Esophagus squamous epithelium (tissue), 5 donors: Measurements from ENCODE around the gene CEP162. TPM values are rescaled to one million over a fixed set of nuclear protein-coding genes. Genes with fewer than 3 reads are reported as not detected.

Source experiments
- DNase-seq: peaks from one replicate; lab custom pipeline; 2025; lab: John Stamatoyannopoulos, UW
- H3K27ac ChIP-seq, 4 donors: fragments of 200-600 bp; sonication (generic); one replicate each; pipeline ENCODE4 v1.5.1; 2016 to 2019; ENCODE audit warnings: mild to moderate bottlenecking in 1 of 4
- H3K27me3 ChIP-seq, 4 donors: fragments of 200-600 bp; sonication (generic); 1 replicate in 3 of 4; 2 replicates in 1 of 4; pipeline versions ENCODE4 v1.5.1 to v1.6.0; 2017 to 2021; ENCODE audit warnings: antibody characterized with exemption in 1 of 4
- H3K36me3 ChIP-seq, 3 donors: fragments of 200-600 bp; sonication (generic); one replicate each; pipeline ENCODE4 v1.5.1; 2016 to 2019
- H3K4me1 ChIP-seq, 3 donors: fragments of 200-600 bp; sonication (generic); one replicate each; pipeline ENCODE4 v1.5.1; 2017 to 2019
- H3K4me3 ChIP-seq, 4 donors: fragments of 200-600 bp; sonication (generic); 1 replicate in 3 of 4; 2 replicates in 1 of 4; pipeline ENCODE4 v1.5.1; 2016 to 2019; ENCODE audit warnings: mild to moderate bottlenecking in 2 of 4, moderate library complexity in 1 of 4
- H3K9me3 ChIP-seq, 3 donors: fragments of 200-600 bp; sonication (generic); one replicate each; pipeline ENCODE4 v1.5.1; 2016 to 2019
- POLR2A ChIP-seq, 4 donors: fragments of 450-650 bp; IDR thresholded peaks; one replicate each; pipeline ENCODE4 v1.6.1; 2017; ENCODE audit warnings: antibody characterized with exemption in 4 of 4, mild to moderate bottlenecking in 4 of 4, moderate library complexity in 3 of 4
- WGBS, 2 donors: methylation state at CpG; one replicate each; pipeline ENCODE4 v1.1.5; 2018; 5-methylcytosine and 5-hydroxymethylcytosine counted together
- intact Hi-C: fragments of 100-400 bp; cut with DNase I; formaldehyde crosslinking; loops from one replicate; pipeline ENCODE4 v1.15.0; 2022
- total RNA-seq, 4 donors: library from RNA; depleted of rRNA; stranded (reverse); fragments of >200 nt; gene quantifications; one replicate each; pipeline ENCODE4 v1.1.0, GENCODE V29; 2016
- TF ChIP-seq, protein P1 (sequence below), 6 experiments: fragments of 450-650 bp in 4 of 6; fragments of 200-600 bp in 2 of 6; sonication (generic) in 2 of 6; IDR thresholded peaks; one replicate each; pipeline ENCODE4 v1.5.1; 2016 to 2019; ENCODE audit warnings: antibody characterized with exemption in 6 of 6, mild to moderate bottlenecking in 4 of 6, moderate library complexity in 4 of 6
- donor health status: DM: yes; HTN: yes; CAD: no.

CEP162 gene, protein sequence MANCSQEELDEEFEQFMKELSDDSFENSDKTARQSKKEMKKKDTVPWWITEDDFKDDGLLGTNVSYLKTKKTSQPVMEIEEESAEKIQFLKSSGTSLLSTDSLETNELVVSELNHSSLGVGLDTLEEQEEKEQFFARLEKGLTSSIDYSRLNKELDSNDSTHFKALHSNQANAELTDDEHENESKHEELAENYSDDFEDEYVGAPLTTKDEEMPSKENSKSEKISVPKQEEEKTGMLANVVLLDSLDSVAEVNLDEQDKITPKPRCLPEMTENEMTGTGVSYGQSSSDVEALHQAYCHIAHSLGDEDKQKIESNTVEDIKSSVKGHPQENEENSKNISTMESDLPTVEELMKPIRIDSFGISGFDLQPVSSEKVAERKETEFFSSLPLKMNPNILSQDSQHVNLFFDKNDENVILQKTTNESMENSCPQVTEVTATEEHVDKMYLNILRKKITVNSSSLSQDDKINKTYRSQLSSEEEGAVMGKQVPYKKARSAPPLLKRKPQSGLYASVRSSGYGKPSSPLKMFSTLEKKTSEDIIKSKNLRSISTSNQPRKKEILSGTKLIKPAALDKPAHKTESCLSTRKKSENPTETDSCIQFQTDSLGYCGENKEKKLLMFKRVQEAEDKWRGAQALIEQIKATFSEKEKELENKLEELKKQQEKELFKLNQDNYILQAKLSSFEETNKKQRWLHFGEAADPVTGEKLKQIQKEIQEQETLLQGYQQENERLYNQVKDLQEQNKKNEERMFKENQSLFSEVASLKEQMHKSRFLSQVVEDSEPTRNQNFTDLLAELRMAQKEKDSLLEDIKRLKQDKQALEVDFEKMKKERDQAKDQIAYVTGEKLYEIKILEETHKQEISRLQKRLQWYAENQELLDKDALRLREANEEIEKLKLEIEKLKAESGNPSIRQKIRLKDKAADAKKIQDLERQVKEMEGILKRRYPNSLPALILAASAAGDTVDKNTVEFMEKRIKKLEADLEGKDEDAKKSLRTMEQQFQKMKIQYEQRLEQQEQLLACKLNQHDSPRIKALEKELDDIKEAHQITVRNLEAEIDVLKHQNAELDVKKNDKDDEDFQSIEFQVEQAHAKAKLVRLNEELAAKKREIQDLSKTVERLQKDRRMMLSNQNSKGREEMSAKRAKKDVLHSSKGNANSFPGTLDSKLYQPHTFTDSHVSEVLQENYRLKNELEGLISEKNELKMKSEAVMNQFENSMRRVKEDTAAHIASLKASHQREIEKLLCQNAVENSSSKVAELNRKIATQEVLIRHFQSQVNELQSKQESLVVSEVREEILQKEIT (N-terminal part only)
- total RNA-seq: 1 to 10 TPM; 2.9 to 6.4 (median 4.5) TPM

DNA sequence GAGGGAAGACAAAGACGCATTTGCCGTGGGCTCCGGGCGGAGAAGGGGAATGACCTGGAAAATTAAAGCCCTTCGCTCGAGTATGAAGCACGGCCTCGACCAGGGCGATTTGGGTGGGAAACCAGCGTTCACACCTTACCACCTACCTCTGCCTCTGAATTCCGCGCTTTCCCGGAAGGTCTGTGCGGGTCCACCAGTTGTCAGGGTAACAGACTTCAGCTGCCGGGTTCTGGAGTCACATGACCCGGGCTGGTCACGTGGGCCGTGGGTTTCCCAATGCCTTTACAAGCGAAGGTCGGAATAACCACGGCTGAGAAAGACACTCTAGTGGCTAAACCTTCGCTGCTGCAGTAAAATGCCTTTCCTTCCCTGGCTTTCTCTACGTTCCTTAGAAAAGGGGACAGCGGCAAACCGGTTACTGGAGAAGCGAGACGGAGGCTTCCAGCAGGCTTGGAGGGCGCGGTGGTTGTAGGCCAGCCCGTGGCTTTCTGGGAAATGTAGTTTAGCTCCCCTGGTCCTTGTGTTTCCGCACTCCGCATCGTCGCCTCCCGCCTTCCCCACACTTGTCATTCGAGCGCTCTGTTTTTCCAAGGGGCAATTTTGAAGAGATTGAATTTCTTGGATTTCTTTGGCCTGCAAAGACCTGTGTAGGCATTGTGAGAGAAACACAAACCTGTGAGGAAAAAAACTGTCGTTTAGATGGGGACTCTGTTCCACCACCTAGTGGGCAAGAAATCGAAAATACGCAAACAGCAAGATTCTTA is at the start of gene CEP162:
CEP162 (minus strand) TSS at position 210 of the 764 bp plus-strand sequence. CDS start 1,250 bp downstream, outside the sequence.
- peak; percentile 64 for DNase-seq
- peaks cover 0 to 22% (median 5%) of the 10 kb centered on the region in 3 donors for H3K4me1 ChIP-seq
- intact Hi-C loops: no loop called here
- H3K27me3 ChIP-seq: peaks cover 0 to 7% (median 0%) of the 10 kb centered on the region in 4 donors
- H3K9me3 ChIP-seq: no peaks in the 10 kb centered on the region
- H3K4me3 ChIP-seq: peak within 1 kb of the TSS; percentile 63 to 93 (median 82)
- no peaks in the 10 kb centered on the region for H3K36me3 ChIP-seq
- H3K27ac ChIP-seq: peak within 1 kb of the TSS; percentile 80 to 92 (median 88)
- 0 to 1% methylated on average over 17 to 24 of the region's 40 CpGs for WGBS, 2 donors
- TF ChIP-seq, protein P1, sequence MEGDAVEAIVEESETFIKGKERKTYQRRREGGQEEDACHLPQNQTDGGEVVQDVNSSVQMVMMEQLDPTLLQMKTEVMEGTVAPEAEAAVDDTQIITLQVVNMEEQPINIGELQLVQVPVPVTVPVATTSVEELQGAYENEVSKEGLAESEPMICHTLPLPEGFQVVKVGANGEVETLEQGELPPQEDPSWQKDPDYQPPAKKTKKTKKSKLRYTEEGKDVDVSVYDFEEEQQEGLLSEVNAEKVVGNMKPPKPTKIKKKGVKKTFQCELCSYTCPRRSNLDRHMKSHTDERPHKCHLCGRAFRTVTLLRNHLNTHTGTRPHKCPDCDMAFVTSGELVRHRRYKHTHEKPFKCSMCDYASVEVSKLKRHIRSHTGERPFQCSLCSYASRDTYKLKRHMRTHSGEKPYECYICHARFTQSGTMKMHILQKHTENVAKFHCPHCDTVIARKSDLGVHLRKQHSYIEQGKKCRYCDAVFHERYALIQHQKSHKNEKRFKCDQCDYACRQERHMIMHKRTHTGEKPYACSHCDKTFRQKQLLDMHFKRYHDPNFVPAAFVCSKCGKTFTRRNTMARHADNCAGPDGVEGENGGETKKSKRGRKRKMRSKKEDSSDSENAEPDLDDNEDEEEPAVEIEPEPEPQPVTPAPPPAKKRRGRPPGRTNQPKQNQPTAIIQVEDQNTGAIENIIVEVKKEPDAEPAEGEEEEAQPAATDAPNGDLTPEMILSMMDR (IDR thresholded peaks at IDR 0.05): peak; percentile 17 to 67 (median 64)
- no peak for TF ChIP-seq POLR2A (IDR thresholded peaks at IDR 0.05)

- TF ChIP-seq, protein P1 (IDR thresholded peaks at IDR 0.05): no peak
- TF ChIP-seq POLR2A (IDR thresholded peaks at IDR 0.05): no peak
- H3K4me3 ChIP-seq: no peak overlapping the region
- H3K9me3 ChIP-seq: no peaks in the 10 kb centered on the region
- H3K36me3 ChIP-seq: no peaks in the 10 kb centered on the region
- no peaks in the 10 kb centered on the region for H3K4me1 ChIP-seq
- H3K27ac ChIP-seq: no peak overlapping the region
- DNase-seq: no peak
- WGBS, 2 donors: 77 to 81% methylated on average over 2 of the region's 2 CpGs
- intact Hi-C loops: no loop called here
- H3K27me3 ChIP-seq: no peaks in the 10 kb centered on the region
Observed at GRCh38 chr6:84274856-84275255, 47.4 kb upstream of the CEP162 start.

GRCh38 chr6:84273048-84273809 is 45.8 kb upstream of the CEP162 start:
- Histone ChIP-seq H3K27ac (no peak overlapping the region), H3K27me3 (no peaks in the 10 kb centered on the region), H3K9me3 (no peaks in the 10 kb centered on the region), H3K36me3 (no peaks in the 10 kb centered on the region), H3K4me1 (no peaks in the 10 kb centered on the region), H3K4me3 (no peak overlapping the region)
- 58 to 62% methylated on average over 3 of the region's 3 CpGs for WGBS, 2 donors
- intact Hi-C loops: no loop called here
- TF ChIP-seq, protein P1 (IDR thresholded peaks at IDR 0.05): no peak
- no peak for TF ChIP-seq POLR2A (IDR thresholded peaks at IDR 0.05)
- no peak for DNase-seq

DNA sequence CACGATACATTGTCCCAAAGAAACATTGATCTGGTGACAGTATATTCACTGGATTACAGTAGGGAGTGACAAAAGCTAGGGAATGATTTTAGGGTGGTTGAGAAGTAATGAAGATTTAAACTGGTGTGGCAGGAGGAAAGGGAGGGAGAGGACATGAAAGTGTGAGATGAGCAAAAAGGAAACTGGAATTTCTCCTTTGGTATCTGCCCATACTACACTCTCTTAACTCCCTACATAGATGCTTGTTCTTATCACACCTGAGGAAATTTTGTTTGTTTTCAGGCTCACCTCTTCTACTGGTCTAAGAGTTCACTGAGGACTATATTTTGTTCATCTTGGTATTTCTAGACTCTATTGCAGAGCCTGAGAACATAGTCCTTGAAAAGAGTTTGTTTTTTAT is 44.9 kb upstream of the CEP162 start:
- Histone ChIP-seq H3K27ac (no peak overlapping the region), H3K36me3 (no peaks in the 10 kb centered on the region), H3K9me3 (no peaks in the 10 kb centered on the region), H3K4me1 (no peaks in the 10 kb centered on the region), H3K27me3 (no peaks in the 10 kb centered on the region), H3K4me3 (no peak overlapping the region)
- intact Hi-C loops: no loop called here
- WGBS, 2 donors: 75 to 79% methylated on average over 1 of the region's 1 CpG
- TF ChIP-seq POLR2A (IDR thresholded peaks at IDR 0.05): no peak
- TF ChIP-seq, protein P1 (IDR thresholded peaks at IDR 0.05): no peak
- DNase-seq: no peak
